Mesenchymal stem cell (in vitro differentiated cells and primary cell): Measurements from ENCODE around the gene YPEL5. TPM values are rescaled to one million over a fixed set of nuclear protein-coding genes. Genes with fewer than 3 reads are reported as not detected.
A peak's percentile ranks its signal among the peaks of the same experiment; 100 is the strongest.
"Not testable (repeated sequence)": the region's sequence is repeated elsewhere in the genome, so short reads cannot be mapped to it uniquely, and the experiment has no call there.

Experiments used
- DNase-seq: peaks from one replicate; pipeline ENCODE4 v3.0.0-alpha.2; 2013
- H2AFZ ChIP-seq: one replicate; pipeline ENCODE4 v1.6.1; 2013; ENCODE audit warnings: low read depth, mild to moderate bottlenecking, control low read depth, inconsistent platforms, low read length, moderate library complexity
- H2AK5ac ChIP-seq: 2 replicates; pipeline ENCODE4 v1.6.1; 2013; ENCODE audit warnings: low read length, moderate library complexity, mild to moderate bottlenecking, inconsistent platforms; ENCODE audit not compliant: severe bottlenecking
- H2BK120ac ChIP-seq: one replicate; pipeline ENCODE4 v1.6.1; 2013; ENCODE audit warnings: low read depth, mild to moderate bottlenecking, inconsistent platforms, low read length, moderate library complexity
- H2BK12ac ChIP-seq, 2 experiments: one replicate each; pipeline ENCODE4 v1.6.1; 2013; ENCODE audit warnings: inconsistent platforms in 2 of 2, low read length in 2 of 2, mild to moderate bottlenecking in 2 of 2, moderate library complexity in 2 of 2, control low read depth in 1 of 2
- H2BK15ac ChIP-seq: one replicate; pipeline ENCODE4 v1.6.1; 2013; ENCODE audit warnings: mild to moderate bottlenecking, low read depth, inconsistent platforms; ENCODE audit not compliant: poor library complexity, severe bottlenecking
- H2BK5ac ChIP-seq: 2 replicates; pipeline ENCODE4 v1.6.1; 2013; ENCODE audit warnings: low read depth, mild to moderate bottlenecking, low read length, control low read depth, inconsistent platforms; ENCODE audit not compliant: poor library complexity, severe bottlenecking
- H3K14ac ChIP-seq, 2 experiments: one replicate each; pipeline ENCODE4 v1.6.1; 2013; ENCODE audit warnings: inconsistent platforms in 2 of 2, low read length in 2 of 2, control low read depth in 1 of 2, mild to moderate bottlenecking in 1 of 2, moderate library complexity in 1 of 2
- H3K18ac ChIP-seq, 2 experiments: one replicate each; pipeline ENCODE4 v1.6.1; 2013; ENCODE audit warnings: inconsistent platforms in 2 of 2, low read length in 2 of 2, control low read depth in 1 of 2, low read depth in 1 of 2, mild to moderate bottlenecking in 1 of 2
- H3K23ac ChIP-seq, 2 experiments: one replicate each; pipeline ENCODE4 v1.6.1; 2013; ENCODE audit warnings: inconsistent platforms in 2 of 2, low read length in 2 of 2, mild to moderate bottlenecking in 2 of 2, moderate library complexity in 2 of 2, control low read depth in 1 of 2
- H3K27ac ChIP-seq: 2 replicates; pipeline ENCODE4 v1.5.1; 2013; ENCODE audit warnings: mild to moderate bottlenecking, moderate library complexity, low read length, control low read depth, inconsistent platforms; ENCODE audit not compliant: poor library complexity, severe bottlenecking
- H3K27me3 ChIP-seq, 2 experiments: 2 replicates each; pipeline versions ENCODE4 v1.6.1 to v1.7.0; 2013; ENCODE audit warnings: low read length in 2 of 2, mild to moderate bottlenecking in 2 of 2, moderate library complexity in 2 of 2, control low read depth in 1 of 2, inconsistent platforms in 1 of 2; ENCODE audit not compliant: control insufficient read depth in 1 of 2, insufficient read depth in 1 of 2
- H3K36me3 ChIP-seq, 2 experiments: 2 replicates each; pipeline versions ENCODE4 v1.6.1 to v1.7.0; 2013; ENCODE audit warnings: low read length in 2 of 2, control low read depth in 1 of 2, inconsistent platforms in 1 of 2, low read depth in 1 of 2, mild to moderate bottlenecking in 1 of 2; ENCODE audit not compliant: insufficient read depth in 2 of 2, control insufficient read depth in 1 of 2
- H3K4ac ChIP-seq, 2 experiments: one replicate each; pipeline ENCODE4 v1.6.1; 2013; ENCODE audit warnings: inconsistent platforms in 2 of 2, low read length in 2 of 2, mild to moderate bottlenecking in 2 of 2, moderate library complexity in 2 of 2, control low read depth in 1 of 2, low read depth in 1 of 2
- H3K4me1 ChIP-seq: 2 replicates; pipeline ENCODE4 v1.6.1; 2013; ENCODE audit warnings: low read depth, low read length, control low read depth; ENCODE audit not compliant: control insufficient read depth, insufficient read depth
- H3K4me2 ChIP-seq: 2 replicates; pipeline ENCODE4 v1.6.1; 2013; ENCODE audit warnings: low read length, mild to moderate bottlenecking, inconsistent platforms; ENCODE audit not compliant: poor library complexity, severe bottlenecking
- H3K4me3 ChIP-seq, 2 experiments: 2 replicates each; pipeline versions ENCODE4 v1.5.1 to v1.7.0; 2013; ENCODE audit warnings: low read length in 2 of 2, mild to moderate bottlenecking in 2 of 2, control low read depth in 1 of 2, low read depth in 1 of 2; ENCODE audit not compliant: insufficient read depth in 1 of 2
- H3K79me1 ChIP-seq: replicated peaks from 2 replicates; pipeline ENCODE4 v1.6.1; 2013; ENCODE audit warnings: mild to moderate bottlenecking, control low read depth, low read length, inconsistent platforms; ENCODE audit not compliant: poor library complexity, severe bottlenecking
- H3K9ac ChIP-seq: 2 replicates; pipeline ENCODE4 v1.7.0; 2013; ENCODE audit warnings: mild to moderate bottlenecking, low read length, moderate library complexity
- H3K9me3 ChIP-seq: 2 replicates; pipeline ENCODE4 v1.7.0; 2013; ENCODE audit warnings: mild to moderate bottlenecking, low read length; ENCODE audit not compliant: control insufficient read depth
- H4K8ac ChIP-seq: one replicate; pipeline ENCODE4 v1.6.1; 2013; ENCODE audit warnings: inconsistent platforms, mild to moderate bottlenecking, low read length, moderate library complexity
- H4K91ac ChIP-seq: one replicate; pipeline ENCODE4 v1.6.1; 2013; ENCODE audit warnings: mild to moderate bottlenecking, low read length, inconsistent platforms
- WGBS: methylation state at CpG from one replicate; pipeline ENCODE4 v1.1.7; 2013; ENCODE audit warnings: mixed read lengths; 5-methylcytosine and 5-hydroxymethylcytosine counted together
- polyA plus RNA-seq, 2 experiments: library from polyadenylated mRNA; stranded (reverse); fragments of 200-250 nt; gene quantifications; one replicate each; pipeline ENCODE4 v1.2.3, GENCODE V29; 2013

Gene YPEL5
- 90.5 TPM for polyA plus RNA-seq (2013, experiment 1 of 2)
- polyA plus RNA-seq (2013, experiment 2 of 2) = 92.5 TPM

DNA sequence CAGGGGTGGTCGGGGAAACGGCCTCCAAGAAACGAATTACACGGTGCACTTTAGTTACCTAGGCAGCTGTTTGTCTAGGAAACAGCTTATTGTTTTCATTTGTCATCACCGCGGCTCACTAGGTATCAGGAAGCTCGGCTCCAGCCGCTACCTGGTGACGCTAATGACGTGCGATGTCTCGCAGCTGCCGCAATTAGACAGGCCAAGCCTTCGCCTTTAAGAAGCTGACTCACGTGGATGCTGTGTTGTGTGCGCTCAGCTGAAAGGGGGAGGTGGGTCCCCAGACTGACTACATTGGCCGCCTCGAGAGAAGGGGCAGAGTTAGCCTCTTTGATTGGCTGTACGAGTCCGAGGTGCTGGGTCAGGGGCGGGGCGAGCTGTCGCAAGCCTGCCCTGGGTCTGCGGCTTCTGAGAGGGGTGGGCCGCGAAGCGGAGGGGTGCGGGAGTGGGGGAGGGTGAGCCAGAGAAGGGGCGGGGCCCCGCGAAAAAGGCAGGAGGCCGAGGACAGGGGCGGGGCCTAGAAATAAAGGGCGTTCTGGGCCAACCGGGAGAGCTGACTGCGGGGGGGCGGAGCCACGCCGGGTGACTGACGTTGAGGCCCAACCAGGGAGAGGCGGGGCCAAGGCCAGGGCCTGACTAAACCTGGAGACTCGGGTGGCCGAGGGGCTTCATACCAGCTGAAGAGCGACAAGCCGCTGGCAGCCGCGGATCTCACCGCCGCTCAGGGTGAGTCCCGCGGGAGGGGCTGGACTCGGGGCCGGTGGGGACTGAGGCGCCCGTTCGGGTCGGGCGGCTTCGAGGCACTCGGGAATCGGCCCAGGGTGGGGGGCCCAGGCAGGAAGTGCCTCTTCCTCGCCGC, at the start of gene YPEL5:
Gene YPEL5 (plus strand): TSS at position 671 of the 859 bp plus-strand sequence. CDS start 9,645 bp downstream, outside the sequence.
- peak within 1 kb of the TSS; percentile 97 for H3K9ac ChIP-seq
- H3K4ac ChIP-seq = peak within 1 kb of the TSS; percentile 91 to 95
- peak within 1 kb of the TSS in 1 of 2 experiments; percentile 64 for H2BK12ac ChIP-seq
- DNase-seq = peak; percentile 100
- H2BK15ac ChIP-seq = peak within 1 kb of the TSS; percentile 97
- H3K27me3 ChIP-seq = no peaks in the 10 kb centered on the region
- H2AFZ ChIP-seq = peak within 1 kb of the TSS; percentile 63
- H3K36me3 ChIP-seq = peaks cover 0 to 31% of the 10 kb centered on the region in 2 experiments
- peak within 1 kb of the TSS; percentile 93 for H2BK120ac ChIP-seq
- H2AK5ac ChIP-seq = no peak within 1 kb of the TSS
- H4K91ac ChIP-seq = peak within 1 kb of the TSS; percentile 89
- H3K9me3 ChIP-seq = no peaks in the 10 kb centered on the region
- H3K18ac ChIP-seq = peak within 1 kb of the TSS; percentile 77 to 91
- peaks cover 5% of the 10 kb centered on the region for H3K79me1 ChIP-seq
- H3K23ac ChIP-seq = peak within 1 kb of the TSS in 1 of 2 experiments; percentile 96
- peak within 1 kb of the TSS; percentile 91 to 92 for H3K14ac ChIP-seq
- H3K4me2 ChIP-seq = peak within 1 kb of the TSS; percentile 88
- H3K27ac ChIP-seq = peak within 1 kb of the TSS; percentile 74
- H3K4me1 ChIP-seq = peaks cover 4% of the 10 kb centered on the region
- peak within 1 kb of the TSS; percentile 95 for H2BK5ac ChIP-seq
- H4K8ac ChIP-seq = peak within 1 kb of the TSS; percentile 88
- H3K4me3 ChIP-seq = peak within 1 kb of the TSS; percentile 92 to 98
- WGBS = under 1% methylated on average over 53 of the region's 63 CpGs

DNA sequence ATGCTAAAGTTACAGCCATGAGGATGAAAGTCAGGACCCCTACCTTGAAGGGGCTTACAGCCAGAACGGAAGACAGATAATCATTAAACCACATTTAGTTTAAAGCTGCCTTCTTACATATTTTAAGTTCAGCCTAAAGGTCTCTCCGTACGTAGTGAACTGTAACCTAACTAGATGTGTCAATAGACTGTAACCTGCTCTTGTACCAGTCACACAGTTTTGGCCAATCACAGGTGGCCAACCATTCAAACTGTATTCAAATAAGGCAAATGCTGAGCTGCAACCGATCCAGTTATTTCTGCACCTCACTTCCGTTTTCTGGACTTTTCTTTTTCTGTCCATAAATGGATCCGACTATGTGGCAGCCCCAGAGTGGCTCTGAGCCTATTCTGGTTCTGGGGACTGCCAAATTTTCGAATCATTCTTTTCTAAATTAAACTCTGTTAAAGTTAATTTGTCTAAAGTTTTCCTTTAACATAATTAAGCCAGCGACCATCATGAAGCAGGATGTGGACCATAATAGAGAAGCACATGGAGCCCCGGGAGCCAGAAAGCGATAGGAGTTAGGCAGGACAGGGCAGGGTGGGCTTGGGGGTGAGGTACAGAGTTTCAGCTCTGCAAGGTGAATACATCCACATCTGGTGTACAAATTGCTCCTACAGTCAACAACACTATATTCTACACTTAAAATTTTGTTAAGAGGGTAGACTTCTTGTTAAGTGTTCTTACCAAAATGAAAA, 48.4 kb upstream of the YPEL5 start:
- H3K23ac ChIP-seq = no peak overlapping the region
- no peaks in the 10 kb centered on the region for H3K79me1 ChIP-seq
- no peak for DNase-seq
- H4K91ac ChIP-seq = no peak overlapping the region
- H3K27me3 ChIP-seq = no peaks in the 10 kb centered on the region
- H2BK5ac ChIP-seq = no peak overlapping the region
- H3K4me2 ChIP-seq = no peak overlapping the region
- H3K9ac ChIP-seq = no peak overlapping the region
- H2BK12ac ChIP-seq = no peak overlapping the region
- no peak overlapping the region for H4K8ac ChIP-seq
- no peak overlapping the region for H2AFZ ChIP-seq
- H3K4me1 ChIP-seq = peaks cover 6% of the 10 kb centered on the region
- H2BK120ac ChIP-seq = no peak overlapping the region
- no peak overlapping the region for H2BK15ac ChIP-seq
- no peak overlapping the region for H3K4me3 ChIP-seq
- peak overlapping the region; percentile 62 for H3K27ac ChIP-seq
- WGBS = 83% methylated on average over 9 of the region's 10 CpGs
- no peaks in the 10 kb centered on the region for H3K36me3 ChIP-seq
- H3K14ac ChIP-seq = no peak overlapping the region
- no peak overlapping the region for H3K18ac ChIP-seq
- no peak overlapping the region for H3K4ac ChIP-seq
- H3K9me3 ChIP-seq = no peaks in the 10 kb centered on the region
- H2AK5ac ChIP-seq = no peak overlapping the region

DNA sequence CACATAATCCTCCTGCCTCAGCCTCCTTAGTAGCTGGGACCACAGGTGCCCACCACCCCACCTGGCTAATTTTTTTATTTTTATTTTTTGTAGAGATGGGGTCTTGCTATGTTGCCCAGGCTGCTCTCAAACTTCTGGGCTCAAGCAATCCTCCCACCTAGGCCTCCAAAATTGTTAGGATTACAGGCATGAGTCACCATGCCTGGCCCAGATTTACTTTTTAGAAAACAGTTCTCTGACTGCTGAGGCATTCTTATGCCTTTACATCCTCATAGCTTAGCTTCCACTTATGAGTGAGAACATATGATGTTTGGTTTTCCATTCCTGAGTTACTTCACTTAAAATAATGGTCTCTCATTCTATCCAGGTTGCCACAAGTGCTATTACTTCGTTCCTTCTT, 47.4 kb upstream of the YPEL5 start:
- not testable (repeated sequence) for H3K27me3 ChIP-seq, H3K36me3 ChIP-seq, H2BK15ac ChIP-seq, H2AK5ac ChIP-seq, H3K79me1 ChIP-seq, H3K14ac ChIP-seq, H3K4me2 ChIP-seq, H3K4me1 ChIP-seq, H3K4me3 ChIP-seq, H2BK5ac ChIP-seq, H4K91ac ChIP-seq, H2BK12ac ChIP-seq, H3K4ac ChIP-seq, H3K9ac ChIP-seq, H3K23ac ChIP-seq, H3K27ac ChIP-seq, H2AFZ ChIP-seq, H3K9me3 ChIP-seq, H2BK120ac ChIP-seq, H4K8ac ChIP-seq, H3K18ac ChIP-seq, DNase-seq
- no CpG with 5 or more reads among the region's 1 CpG for WGBS

DNA sequence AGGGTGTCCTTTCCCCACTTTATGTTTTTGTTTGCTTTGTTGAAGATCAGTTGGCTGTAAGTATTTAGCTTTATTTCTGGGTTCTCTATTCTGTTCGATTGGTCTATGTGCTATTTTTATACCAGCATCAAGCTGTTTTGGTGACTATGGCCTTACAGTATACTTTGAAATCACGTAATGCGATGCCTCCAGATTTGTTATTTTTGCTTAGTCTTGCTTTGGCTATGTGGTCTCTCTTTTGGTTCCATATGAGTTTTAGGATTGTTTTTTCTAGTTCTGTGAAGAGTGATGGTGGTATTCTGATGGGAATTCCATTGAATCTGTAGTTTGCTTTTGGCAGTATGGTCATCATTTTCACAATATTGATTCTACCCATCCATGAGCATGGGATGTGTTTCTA, 46.1 kb upstream of the YPEL5 start:
- H3K9me3 ChIP-seq, H3K4me3 ChIP-seq, DNase-seq, H3K27me3 ChIP-seq, H3K36me3 ChIP-seq, H3K23ac ChIP-seq, H2AK5ac ChIP-seq, H3K18ac ChIP-seq, H3K4me1 ChIP-seq, H3K9ac ChIP-seq, H3K4me2 ChIP-seq, H2BK15ac ChIP-seq, H4K8ac ChIP-seq, H2AFZ ChIP-seq, H3K27ac ChIP-seq, H4K91ac ChIP-seq, H2BK120ac ChIP-seq, H3K79me1 ChIP-seq, H2BK5ac ChIP-seq, H3K4ac ChIP-seq, H3K14ac ChIP-seq, H2BK12ac ChIP-seq: not testable (repeated sequence)
- WGBS = 91% methylated on average over 3 of the region's 3 CpGs
